HCT116 (cell line): ENCODE results near the gene ZBBX. TPM values are rescaled to one million over a fixed set of nuclear protein-coding genes. Genes with fewer than 3 reads are reported as not detected.

ENCODE experiments used
- ATAC-seq: fragments of 200-7000 bp; cut with Tn5 transposase; 2 replicates; pipeline ENCODE4 v1.9.1; 2020; ENCODE audit warnings: mild to moderate bottlenecking, moderate library complexity
- BruUV-seq: library from RNA; stranded (reverse); fragments of 400-500 nt; replicated peaks from 2 replicates; lab custom pipeline; 2021; lab: Mats Ljungman, UMichigan
- CTCF ChIA-PET: fragments of 300-600 bp; sonication (Branson Sonifier 250); formaldehyde crosslinking; loops from one replicate; lab custom pipeline; 2021; ENCODE audit warnings: antibody characterized with exemption; lab: Charles Lee
- POLR2A ChIA-PET: fragments of 300-600, 350-600 bp; sonication (Branson Sonifier 250); formaldehyde crosslinking; loops from one replicate; lab custom pipeline; 2021; ENCODE audit warnings: antibody characterized with exemption; lab: Charles Lee
- RAD21 ChIA-PET, 2 experiments: fragments of 300-600 bp; sonication (Branson Sonifier 250); formaldehyde crosslinking; loops; one replicate each; lab custom pipeline; 2023; ENCODE audit warnings: low total read pairs in 2 of 2; ENCODE audit not compliant: uncharacterized antibody in 2 of 2, unreplicated experiment in 2 of 2, low non-redundant PET in 1 of 2; lab: Charles Lee
- DNase-seq: peaks from one replicate; pipeline ENCODE4 v3.0.0-alpha.2; 2010; ENCODE audit warnings: low read depth, low spot score
- H2AFZ ChIP-seq: fragments of 200-600 bp; shearing (Covaris generic), sonication (generic); 2 replicates; pipeline ENCODE4 v1.6.1; 2017; ENCODE audit warnings: low read depth, mixed run types, mixed read lengths, antibody characterized with exemption, low read length; ENCODE audit not compliant: poor library complexity, severe bottlenecking
- H3K27ac ChIP-seq: 2 replicates; pipeline ENCODE4 v1.5.1; 2012; ENCODE audit warnings: low read depth, low read length
- H3K27me3 ChIP-seq: fragments of 200-600 bp; sonication (generic); 2 replicates; pipeline ENCODE4 v1.6.1; 2016; ENCODE audit warnings: mixed run types, low read length, mixed read lengths; ENCODE audit not compliant: insufficient read depth
- H3K36me3 ChIP-seq, 2 experiments: fragments of 200-500 bp in 1 of 2; fragments of 200-600 bp in 1 of 2; sonication (Bioruptor generic) in 1 of 2; sonication (generic) in 1 of 2; 2 replicates each; pipeline versions ENCODE4 v1.5.1 to v1.6.1; 2014 to 2016; ENCODE audit warnings: low read length in 2 of 2, inconsistent platforms in 1 of 2, mixed read lengths in 1 of 2, mixed run types in 1 of 2; ENCODE audit not compliant: insufficient read depth in 2 of 2, control insufficient read depth in 1 of 2
- H3K4me1 ChIP-seq, 2 experiments: fragments of 200-600 bp in 1 of 2; sonication (generic) in 1 of 2; 2 replicates each; pipeline versions ENCODE4 v1.5.1 to v1.6.1; 2012 to 2017; ENCODE audit warnings: low read length in 2 of 2, inconsistent platforms in 1 of 2, mild to moderate bottlenecking in 1 of 2, mixed read lengths in 1 of 2, mixed run types in 1 of 2, moderate library complexity in 1 of 2; ENCODE audit not compliant: insufficient read depth in 2 of 2, control insufficient read depth in 1 of 2
- H3K4me2 ChIP-seq: fragments of 200-600 bp; sonication (generic); 2 replicates; pipeline ENCODE4 v1.6.1; 2017; ENCODE audit warnings: mixed run types, low read length, mixed read lengths
- H3K4me3 ChIP-seq, 2 experiments: fragments of 200-600 bp in 1 of 2; sonication (generic) in 1 of 2; replicated peaks in 1 of 2; 2 replicates each; pipeline ENCODE4 v1.5.1; 2011 to 2016; ENCODE audit warnings: low read length in 2 of 2, control low read depth in 1 of 2, low read depth in 1 of 2, mild to moderate bottlenecking in 1 of 2, mixed read lengths in 1 of 2, mixed run types in 1 of 2
- H3K79me2 ChIP-seq: fragments of 200-600 bp; sonication (generic); 2 replicates; pipeline ENCODE4 v1.6.1; 2017; ENCODE audit warnings: mild to moderate bottlenecking, mixed run types, low read length, moderate library complexity, mixed read lengths; ENCODE audit not compliant: insufficient read depth
- H3K9ac ChIP-seq: fragments of 200-600 bp; sonication (generic); 2 replicates; pipeline ENCODE4 v1.6.1; 2016; ENCODE audit warnings: low read length, mixed read lengths
- H3K9me2 ChIP-seq: fragments of 200-600 bp; sonication (generic), shearing (Covaris generic); 2 replicates; pipeline ENCODE4 v1.6.1; 2017; ENCODE audit warnings: mixed run types, mild to moderate bottlenecking, moderate library complexity; ENCODE audit not compliant: insufficient read depth
- H3K9me3 ChIP-seq, 2 experiments: fragments of 200-500 bp in 1 of 2; fragments of 200-600 bp in 1 of 2; sonication (Bioruptor generic) in 1 of 2; sonication (generic) in 1 of 2; 2 replicates each; pipeline ENCODE4 v1.6.1; 2014 to 2017; ENCODE audit warnings: low read length in 2 of 2, mixed read lengths in 2 of 2, inconsistent platforms in 1 of 2, low read depth in 1 of 2, mild to moderate bottlenecking in 1 of 2, mixed run types in 1 of 2, moderate library complexity in 1 of 2; ENCODE audit not compliant: control insufficient read depth in 1 of 2, insufficient read depth in 1 of 2
- H4K20me1 ChIP-seq: fragments of 200-600 bp; sonication (generic), shearing (Covaris generic); 2 replicates; pipeline ENCODE4 v1.6.1; 2017; ENCODE audit warnings: mixed run types, mild to moderate bottlenecking, moderate library complexity; ENCODE audit not compliant: insufficient read depth
- CEBPB ChIP-seq: IDR thresholded peaks from 2 replicates; pipeline ENCODE4 v1.6.1; 2012; ENCODE audit warnings: low read depth
- CTCF ChIP-seq, 3 experiments: fragments of 200-600 bp in 1 of 3; sonication (generic) in 1 of 3; IDR thresholded peaks in 2 of 3; conservative IDR thresholded peaks in 1 of 3; 2 replicates each; pipeline ENCODE4 v1.5.1; 2012 to 2017; ENCODE audit warnings: low read depth in 2 of 3, low read length in 2 of 3, antibody characterized with exemption in 1 of 3, borderline replicate concordance in 1 of 3, control low read depth in 1 of 3, mild to moderate bottlenecking in 1 of 3, mixed read lengths in 1 of 3, mixed run types in 1 of 3, moderate library complexity in 1 of 3; ENCODE audit not compliant: insufficient read depth in 1 of 3
- EGR1 ChIP-seq: IDR thresholded peaks from 2 replicates; pipeline ENCODE4 v1.6.1; 2012; ENCODE audit warnings: low read depth
- ELF1 ChIP-seq: IDR thresholded peaks from 2 replicates; pipeline ENCODE4 v1.6.1; 2012; ENCODE audit warnings: low read depth, borderline replicate concordance
- EZH2 ChIP-seq: fragments of 200-600 bp; sonication (generic); IDR thresholded peaks from 2 replicates; pipeline ENCODE4 v1.6.1; 2017; ENCODE audit warnings: antibody characterized with exemption, mixed run types
- EZH2phosphoT487 ChIP-seq: fragments of 200-600 bp; IDR thresholded peaks from 2 replicates; pipeline ENCODE4 v1.6.1; 2018; ENCODE audit warnings: antibody characterized with exemption, borderline replicate concordance
- FOSL1 ChIP-seq: IDR thresholded peaks from 2 replicates; pipeline ENCODE4 v1.6.1; 2012; ENCODE audit warnings: low read depth
- JUND ChIP-seq: IDR thresholded peaks from 2 replicates; pipeline ENCODE4 v1.6.1; 2012
- MAX ChIP-seq: IDR thresholded peaks from 2 replicates; pipeline ENCODE4 v1.6.1; 2012
- POLR2A ChIP-seq: IDR thresholded peaks from 2 replicates; pipeline ENCODE4 v1.7.0; 2011; ENCODE audit warnings: borderline replicate concordance; ENCODE audit not compliant: insufficient read depth, insufficient read length; ENCODE audit errors: extremely low read depth
- POLR2AphosphoS5 ChIP-seq: IDR thresholded peaks from 2 replicates; pipeline ENCODE4 v1.6.1; 2011; ENCODE audit warnings: mild to moderate bottlenecking, low read depth, low read length, moderate library complexity
- RAD21 ChIP-seq: IDR thresholded peaks from 2 replicates; pipeline ENCODE4 v1.6.1; 2012; ENCODE audit warnings: low read depth, mild to moderate bottlenecking
- REST ChIP-seq: IDR thresholded peaks from 2 replicates; pipeline ENCODE4 v1.6.1; 2012; ENCODE audit warnings: low read depth
- TCF7L2 ChIP-seq: IDR thresholded peaks from 2 replicates; pipeline ENCODE4 v1.7.0; 2011; ENCODE audit warnings: borderline replicate concordance, inconsistent platforms; ENCODE audit not compliant: insufficient read depth, insufficient read length; ENCODE audit errors: extremely low read depth
- YY1 ChIP-seq: IDR thresholded peaks from 2 replicates; pipeline ENCODE4 v1.6.1; 2011; ENCODE audit warnings: low read length, low read depth, moderate library complexity, mild to moderate bottlenecking; ENCODE audit not compliant: insufficient replicate concordance; ENCODE audit errors: extremely low read depth
- ZBTB33 ChIP-seq: IDR thresholded peaks from 2 replicates; pipeline ENCODE4 v1.6.1; 2011; ENCODE audit warnings: mild to moderate bottlenecking, low read length, moderate library complexity; ENCODE audit not compliant: insufficient replicate concordance; ENCODE audit errors: extremely low read depth
- ZNF274 ChIP-seq: fragments of 200-500 bp; sonication (Bioruptor generic); IDR thresholded peaks from 2 replicates; pipeline ENCODE4 v1.6.1; 2014; ENCODE audit warnings: mild to moderate bottlenecking, low read depth, low read length, inconsistent platforms
- intact Hi-C: fragments of 100-400 bp; cut with micrococcal nuclease; formaldehyde crosslinking; loops from 2 replicates; pipeline ENCODE4 v1.10.0; 2022
- total RNA-seq: library from RNA; stranded (reverse); gene quantifications from one replicate; pipeline ENCODE4 v1.2.1, GENCODE V29; 2021; ENCODE audit not compliant: unreplicated experiment

Gene ZBBX
- total RNA-seq, 1 experiment from 2014 or later, result 0.81 TPM

- no peak for TF ChIP-seq CTCF (IDR thresholded peaks at IDR 0.05 in 2 of 3, conservative IDR thresholded peaks at IDR 0.05 in 1 of 3; ENCODE audit: borderline replicate concordance in 1 of 3, insufficient read depth in 1 of 3, low read depth in 2 of 3, low read length in 2 of 3)
- no peak for TF ChIP-seq YY1
- TF ChIP-seq, all 23 proteins: peak for 0
Measured at GRCh38 chr3:167318996-167319615, 61.0 kb downstream of the ZBBX start (continued).

- Histone ChIP-seq H3K4me2 (no peak overlapping the region), H3K4me3 (no peak overlapping the region), H3K79me2 (no peaks in the 10 kb centered on the region), H3K4me1 (0 out of 4 replicates have a peak, but pooled peaks cover 0 to 4% of the 10 kb centered on the region in 2 experiments), H4K20me1 (no peaks in the 10 kb centered on the region; the same call in 1 of the 2 replicates), H3K9me2 (no peaks in the 10 kb centered on the region), H3K9ac (no peak overlapping the region), H3K27me3 (no peaks in the 10 kb centered on the region), H3K27ac (no peak overlapping the region), H3K36me3 (no peaks in the 10 kb centered on the region), H2AFZ (no peak overlapping the region), H3K9me3 (no peaks in the 10 kb centered on the region)
- ATAC-seq, result no peak
- DNase-seq, result no peak
- TF ChIP-seq FOSL1 (no peak), ZBTB33 (no peak), RAD21 (no peak), POLR2A (no peak), CEBPB (no peak), ELF1 (no peak), EZH2 (no peak), YY1 (no peak), POLR2AphosphoS5 (no peak), MAX (no peak), ZNF274 (no peak), REST (no peak), EZH2phosphoT487 (no peak), TCF7L2 (no peak), JUND (no peak), EGR1 (no peak)
- intact Hi-C loops, result no loop called here
- CTCF ChIA-PET, result no interaction called here
- RAD21 ChIA-PET, result no interaction called here
- POLR2A ChIA-PET, result no interaction called here
- no TSS peak for BruUV-seq
Measured at GRCh38 chr3:167318306-167318705, 61.8 kb downstream of the ZBBX start.
